Breast epithelium (tissue), 3 donors: ENCODE data around the gene SLC12A7.

Experiments
- CTCF ChIP-seq, 3 donors: fragments of 450-650 bp; IDR thresholded peaks; one replicate each; pipeline ENCODE4 v1.5.1; 2016 to 2017; ENCODE audit warnings: antibody characterized with exemption in 3 of 3, mild to moderate bottlenecking in 3 of 3, moderate library complexity in 3 of 3
- POLR2A ChIP-seq: fragments of 450-650 bp; IDR thresholded peaks from one replicate; pipeline ENCODE4 v1.6.1; 2016; ENCODE audit warnings: antibody characterized with exemption, mild to moderate bottlenecking, moderate library complexity

DNA sequence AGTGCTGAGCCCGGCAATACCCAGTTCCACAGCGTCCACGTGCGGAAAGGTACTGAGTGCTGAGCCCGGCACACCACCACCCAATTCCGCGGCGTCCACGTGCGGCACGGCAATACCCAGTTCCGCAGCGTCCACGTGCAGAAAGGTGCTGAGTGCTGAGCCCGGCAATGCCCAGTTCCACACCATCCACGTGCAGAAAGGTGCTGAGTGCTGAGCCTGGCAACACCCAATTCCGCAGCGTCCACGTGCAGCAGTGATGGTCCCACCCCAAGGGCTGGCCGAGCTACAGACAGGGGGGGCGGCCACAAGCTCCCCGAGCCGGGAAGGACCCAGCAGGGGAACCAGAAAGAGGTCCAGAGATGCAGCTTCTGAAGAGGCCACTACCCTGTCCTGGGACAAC is 20.2 kb downstream of the SLC12A7 start:
- TF ChIP-seq CTCF (IDR thresholded peaks at IDR 0.05) (no peak), POLR2A (no peak)
